Measurements from ENCODE around the gene RPL5.
A peak's percentile ranks its signal among the peaks of the same experiment; 100 is the strongest.

RPL5 gene

DNA sequence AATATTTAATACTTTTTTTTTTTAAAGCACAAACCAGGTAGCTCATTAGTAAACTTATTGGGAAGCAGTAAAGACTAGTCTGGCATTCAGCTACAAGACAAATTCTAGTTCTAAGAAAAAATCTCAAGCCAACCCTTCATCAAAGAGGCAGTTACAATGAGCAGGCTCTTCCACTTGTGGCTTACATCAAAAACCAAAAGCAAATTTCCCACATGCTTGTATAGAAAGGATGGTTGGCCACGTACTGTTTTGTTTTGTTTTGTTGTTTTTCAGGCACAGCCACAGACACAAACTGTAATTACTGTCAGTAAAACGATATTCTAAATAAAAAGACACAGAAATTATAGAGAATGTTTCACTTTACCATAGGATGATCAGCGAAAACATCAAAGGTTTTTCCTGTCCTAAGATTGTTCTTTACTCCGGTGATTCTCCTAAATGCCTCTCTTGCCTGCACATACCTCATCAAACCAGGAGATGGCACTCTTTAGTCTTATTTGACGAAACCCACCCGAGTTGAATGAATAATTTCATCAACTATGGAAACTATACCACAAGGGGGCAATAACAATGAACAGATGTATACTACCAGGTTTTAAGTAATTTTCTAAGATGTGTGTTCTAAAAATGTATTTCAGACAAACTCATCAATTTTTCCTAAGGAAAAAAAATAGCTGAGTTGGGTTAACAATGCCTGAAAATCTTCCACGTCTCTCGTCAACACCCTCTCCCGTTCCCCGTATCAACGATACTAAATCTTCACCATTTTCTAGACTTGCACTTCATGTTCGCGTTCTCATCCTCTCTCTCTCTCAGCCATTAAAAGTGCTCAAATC lies 26.9 kb downstream of the RPL5 start (continued):
- TF ChIP-seq ZNF510 (tag by site-specific recombination; IDR thresholded peaks at IDR 0.05; ENCODE audit: insufficient replicate concordance), result no peak
- TF ChIP-seq, protein P1, sequence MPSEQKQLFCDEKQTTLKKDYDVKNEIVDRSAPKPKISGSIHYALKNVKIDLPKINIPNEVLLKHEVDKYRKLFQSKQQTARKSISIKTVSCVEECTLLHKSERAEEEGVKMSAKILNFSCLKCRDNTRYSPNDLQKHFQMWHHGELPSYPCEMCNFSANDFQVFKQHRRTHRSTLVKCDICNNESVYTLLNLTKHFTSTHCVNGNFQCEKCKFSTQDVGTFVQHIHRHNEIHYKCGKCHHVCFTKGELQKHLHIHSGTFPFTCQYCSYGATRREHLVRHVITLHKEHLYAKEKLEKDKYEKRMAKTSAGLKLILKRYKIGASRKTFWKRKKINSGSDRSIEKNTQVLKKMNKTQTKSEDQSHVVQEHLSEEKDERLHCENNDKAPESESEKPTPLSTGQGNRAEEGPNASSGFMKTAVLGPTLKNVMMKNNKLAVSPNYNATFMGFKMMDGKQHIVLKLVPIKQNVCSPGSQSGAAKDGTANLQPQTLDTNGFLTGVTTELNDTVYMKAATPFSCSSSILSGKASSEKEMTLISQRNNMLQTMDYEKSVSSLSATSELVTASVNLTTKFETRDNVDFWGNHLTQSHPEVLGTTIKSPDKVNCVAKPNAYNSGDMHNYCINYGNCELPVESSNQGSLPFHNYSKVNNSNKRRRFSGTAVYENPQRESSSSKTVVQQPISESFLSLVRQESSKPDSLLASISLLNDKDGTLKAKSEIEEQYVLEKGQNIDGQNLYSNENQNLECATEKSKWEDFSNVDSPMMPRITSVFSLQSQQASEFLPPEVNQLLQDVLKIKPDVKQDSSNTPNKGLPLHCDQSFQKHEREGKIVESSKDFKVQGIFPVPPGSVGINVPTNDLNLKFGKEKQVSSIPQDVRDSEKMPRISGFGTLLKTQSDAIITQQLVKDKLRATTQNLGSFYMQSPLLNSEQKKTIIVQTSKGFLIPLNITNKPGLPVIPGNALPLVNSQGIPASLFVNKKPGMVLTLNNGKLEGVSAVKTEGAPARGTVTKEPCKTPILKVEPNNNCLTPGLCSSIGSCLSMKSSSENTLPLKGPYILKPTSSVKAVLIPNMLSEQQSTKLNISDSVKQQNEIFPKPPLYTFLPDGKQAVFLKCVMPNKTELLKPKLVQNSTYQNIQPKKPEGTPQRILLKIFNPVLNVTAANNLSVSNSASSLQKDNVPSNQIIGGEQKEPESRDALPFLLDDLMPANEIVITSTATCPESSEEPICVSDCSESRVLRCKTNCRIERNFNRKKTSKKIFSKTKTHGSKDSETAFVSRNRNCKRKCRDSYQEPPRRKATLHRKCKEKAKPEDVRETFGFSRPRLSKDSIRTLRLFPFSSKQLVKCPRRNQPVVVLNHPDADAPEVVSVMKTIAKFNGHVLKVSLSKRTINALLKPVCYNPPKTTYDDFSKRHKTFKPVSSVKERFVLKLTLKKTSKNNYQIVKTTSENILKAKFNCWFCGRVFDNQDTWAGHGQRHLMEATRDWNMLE (tag by site-specific recombination; conservative IDR thresholded peaks at IDR 0.05; ENCODE audit: low read depth), result no peak
- TF ChIP-seq ZNF670 (tag by site-specific recombination; IDR thresholded peaks at IDR 0.05; ENCODE audit: low read depth), result no peak
- TF ChIP-seq ZFP37 (tag by site-specific recombination; IDR thresholded peaks at IDR 0.05), result 0 out of 2 replicates have a peak, but pooled peaks have one; percentile 71
- TF ChIP-seq ZNF248 (tag by site-specific recombination; IDR thresholded peaks at IDR 0.05), result no peak
- TF ChIP-seq HOXC10 (CRISPR knock-in tag; IDR thresholded peaks at IDR 0.05), result no peak
- no peak for TF ChIP-seq ZNF416 (tag by site-specific recombination; IDR thresholded peaks at IDR 0.05)
- TF ChIP-seq ZNF610 (tag by site-specific recombination; IDR thresholded peaks at IDR 0.05; ENCODE audit: borderline replicate concordance), result no peak
- TF ChIP-seq ZNF48 (tag by site-specific recombination; IDR thresholded peaks at IDR 0.05), result no peak
- TF ChIP-seq TCF7L2 (IDR thresholded peaks at IDR 0.05; ENCODE audit: borderline replicate concordance, low read depth, low read length), result 0 out of 2 replicates have a peak, but pooled peaks have one; percentile 33
- TF ChIP-seq, protein P2, sequence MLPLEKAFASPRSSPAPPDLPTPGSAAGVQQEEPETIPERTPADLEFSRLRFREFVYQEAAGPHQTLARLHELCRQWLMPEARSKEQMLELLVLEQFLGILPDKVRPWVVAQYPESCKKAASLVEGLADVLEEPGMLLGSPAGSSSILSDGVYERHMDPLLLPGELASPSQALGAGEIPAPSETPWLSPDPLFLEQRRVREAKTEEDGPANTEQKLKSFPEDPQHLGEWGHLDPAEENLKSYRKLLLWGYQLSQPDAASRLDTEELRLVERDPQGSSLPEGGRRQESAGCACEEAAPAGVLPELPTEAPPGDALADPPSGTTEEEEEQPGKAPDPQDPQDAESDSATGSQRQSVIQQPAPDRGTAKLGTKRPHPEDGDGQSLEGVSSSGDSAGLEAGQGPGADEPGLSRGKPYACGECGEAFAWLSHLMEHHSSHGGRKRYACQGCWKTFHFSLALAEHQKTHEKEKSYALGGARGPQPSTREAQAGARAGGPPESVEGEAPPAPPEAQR (tag by site-specific recombination; IDR thresholded peaks at IDR 0.05), result no peak
- TF ChIP-seq SP3 (tag by site-specific recombination; IDR thresholded peaks at IDR 0.05), result no peak
- TF ChIP-seq ZNF37A (tag by site-specific recombination; IDR thresholded peaks at IDR 0.05), result no peak
- TF ChIP-seq, protein P3, sequence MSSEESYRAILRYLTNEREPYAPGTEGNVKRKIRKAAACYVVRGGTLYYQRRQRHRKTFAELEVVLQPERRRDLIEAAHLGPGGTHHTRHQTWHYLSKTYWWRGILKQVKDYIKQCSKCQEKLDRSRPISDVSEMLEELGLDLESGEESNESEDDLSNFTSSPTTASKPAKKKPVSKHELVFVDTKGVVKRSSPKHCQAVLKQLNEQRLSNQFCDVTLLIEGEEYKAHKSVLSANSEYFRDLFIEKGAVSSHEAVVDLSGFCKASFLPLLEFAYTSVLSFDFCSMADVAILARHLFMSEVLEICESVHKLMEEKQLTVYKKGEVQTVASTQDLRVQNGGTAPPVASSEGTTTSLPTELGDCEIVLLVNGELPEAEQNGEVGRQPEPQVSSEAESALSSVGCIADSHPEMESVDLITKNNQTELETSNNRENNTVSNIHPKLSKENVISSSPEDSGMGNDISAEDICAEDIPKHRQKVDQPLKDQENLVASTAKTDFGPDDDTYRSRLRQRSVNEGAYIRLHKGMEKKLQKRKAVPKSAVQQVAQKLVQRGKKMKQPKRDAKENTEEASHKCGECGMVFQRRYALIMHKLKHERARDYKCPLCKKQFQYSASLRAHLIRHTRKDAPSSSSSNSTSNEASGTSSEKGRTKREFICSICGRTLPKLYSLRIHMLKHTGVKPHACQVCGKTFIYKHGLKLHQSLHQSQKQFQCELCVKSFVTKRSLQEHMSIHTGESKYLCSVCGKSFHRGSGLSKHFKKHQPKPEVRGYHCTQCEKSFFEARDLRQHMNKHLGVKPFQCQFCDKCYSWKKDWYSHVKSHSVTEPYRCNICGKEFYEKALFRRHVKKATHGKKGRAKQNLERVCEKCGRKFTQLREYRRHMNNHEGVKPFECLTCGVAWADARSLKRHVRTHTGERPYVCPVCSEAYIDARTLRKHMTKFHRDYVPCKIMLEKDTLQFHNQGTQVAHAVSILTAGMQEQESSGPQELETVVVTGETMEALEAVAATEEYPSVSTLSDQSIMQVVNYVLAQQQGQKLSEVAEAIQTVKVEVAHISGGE (tag by site-specific recombination; conservative IDR thresholded peaks at IDR 0.05; ENCODE audit: low read depth), result no peak
- TF ChIP-seq SP2 (tag by site-specific recombination; IDR thresholded peaks at IDR 0.05), result no peak
- TF ChIP-seq HOXD13 (CRISPR knock-in tag; IDR thresholded peaks at IDR 0.05; ENCODE audit: borderline replicate concordance), result no peak
- TF ChIP-seq, protein P4, sequence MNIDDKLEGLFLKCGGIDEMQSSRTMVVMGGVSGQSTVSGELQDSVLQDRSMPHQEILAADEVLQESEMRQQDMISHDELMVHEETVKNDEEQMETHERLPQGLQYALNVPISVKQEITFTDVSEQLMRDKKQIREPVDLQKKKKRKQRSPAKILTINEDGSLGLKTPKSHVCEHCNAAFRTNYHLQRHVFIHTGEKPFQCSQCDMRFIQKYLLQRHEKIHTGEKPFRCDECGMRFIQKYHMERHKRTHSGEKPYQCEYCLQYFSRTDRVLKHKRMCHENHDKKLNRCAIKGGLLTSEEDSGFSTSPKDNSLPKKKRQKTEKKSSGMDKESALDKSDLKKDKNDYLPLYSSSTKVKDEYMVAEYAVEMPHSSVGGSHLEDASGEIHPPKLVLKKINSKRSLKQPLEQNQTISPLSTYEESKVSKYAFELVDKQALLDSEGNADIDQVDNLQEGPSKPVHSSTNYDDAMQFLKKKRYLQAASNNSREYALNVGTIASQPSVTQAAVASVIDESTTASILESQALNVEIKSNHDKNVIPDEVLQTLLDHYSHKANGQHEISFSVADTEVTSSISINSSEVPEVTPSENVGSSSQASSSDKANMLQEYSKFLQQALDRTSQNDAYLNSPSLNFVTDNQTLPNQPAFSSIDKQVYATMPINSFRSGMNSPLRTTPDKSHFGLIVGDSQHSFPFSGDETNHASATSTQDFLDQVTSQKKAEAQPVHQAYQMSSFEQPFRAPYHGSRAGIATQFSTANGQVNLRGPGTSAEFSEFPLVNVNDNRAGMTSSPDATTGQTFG (tag by site-specific recombination; IDR thresholded peaks at IDR 0.05; ENCODE audit: borderline replicate concordance), result no peak
- TF ChIP-seq, protein P5, sequence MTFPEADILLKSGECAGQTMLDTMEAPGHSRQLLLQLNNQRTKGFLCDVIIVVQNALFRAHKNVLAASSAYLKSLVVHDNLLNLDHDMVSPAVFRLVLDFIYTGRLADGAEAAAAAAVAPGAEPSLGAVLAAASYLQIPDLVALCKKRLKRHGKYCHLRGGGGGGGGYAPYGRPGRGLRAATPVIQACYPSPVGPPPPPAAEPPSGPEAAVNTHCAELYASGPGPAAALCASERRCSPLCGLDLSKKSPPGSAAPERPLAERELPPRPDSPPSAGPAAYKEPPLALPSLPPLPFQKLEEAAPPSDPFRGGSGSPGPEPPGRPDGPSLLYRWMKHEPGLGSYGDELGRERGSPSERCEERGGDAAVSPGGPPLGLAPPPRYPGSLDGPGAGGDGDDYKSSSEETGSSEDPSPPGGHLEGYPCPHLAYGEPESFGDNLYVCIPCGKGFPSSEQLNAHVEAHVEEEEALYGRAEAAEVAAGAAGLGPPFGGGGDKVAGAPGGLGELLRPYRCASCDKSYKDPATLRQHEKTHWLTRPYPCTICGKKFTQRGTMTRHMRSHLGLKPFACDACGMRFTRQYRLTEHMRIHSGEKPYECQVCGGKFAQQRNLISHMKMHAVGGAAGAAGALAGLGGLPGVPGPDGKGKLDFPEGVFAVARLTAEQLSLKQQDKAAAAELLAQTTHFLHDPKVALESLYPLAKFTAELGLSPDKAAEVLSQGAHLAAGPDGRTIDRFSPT (tag by site-specific recombination; IDR thresholded peaks at IDR 0.05), result no peak
- TF ChIP-seq ZNF555 (tag by site-specific recombination; conservative IDR thresholded peaks at IDR 0.05), result no peak
- TF ChIP-seq KLF9 (tag by site-specific recombination; IDR thresholded peaks at IDR 0.05; ENCODE audit: low read depth), result no peak
- no peak for TF ChIP-seq ZNF585B (tag by site-specific recombination; IDR thresholded peaks at IDR 0.05)
- peak; percentile 52; the same call in 1 of the 2 replicates for TF ChIP-seq YY2 (tag by site-specific recombination; IDR thresholded peaks at IDR 0.05)
